Measurements from ENCODE around the gene FGGY. TPM values are rescaled to one million over a fixed set of nuclear protein-coding genes. Genes with fewer than 3 reads are reported as not detected.

The FGGY gene
- total and polyA plus RNA-seq, 2 donors (not counting 3 experiments of a cell fraction or from before 2014, with no cell fraction given): 5.6 to 6.4 TPM

DNA sequence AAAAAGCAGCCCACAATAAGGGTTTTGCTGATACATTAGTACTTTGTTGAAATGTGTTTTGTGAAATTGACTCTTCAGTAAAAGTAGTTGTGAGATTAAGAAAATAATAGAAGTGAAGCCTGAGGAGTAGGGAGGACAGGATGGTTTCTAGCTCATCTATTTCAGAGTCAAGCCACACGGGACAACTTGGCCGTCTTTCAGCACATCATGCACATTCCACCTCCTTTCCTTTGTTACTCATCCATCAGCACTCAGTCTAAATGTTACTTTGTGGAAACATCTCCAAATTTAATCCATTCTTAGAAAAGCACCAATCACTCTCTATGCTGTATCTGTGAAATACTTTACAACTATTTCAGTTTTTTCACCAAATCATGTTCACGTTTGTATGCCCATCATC is 223.3 kb downstream of the FGGY start:
- H3K27ac ChIP-seq (ENCODE audit: insufficient read depth, low read depth, low read length): no peak overlapping the region
- H3K4me2 ChIP-seq (ENCODE audit: insufficient read depth, low read length): no peak overlapping the region
- ChIA-PET POLR2A (no interaction called here), CTCF (interaction anchor here (1.2 to 2.8 kb wide), 3 partner anchors 11 to 224 kb away, joined by 3 to 7 read pairs (median 3); no protein-coding TSS in a partner anchor)
- TF ChIP-seq FOS (IDR thresholded peaks at IDR 0.05; ENCODE audit: borderline replicate concordance, insufficient read depth, low read length) (no peak), POLR2AphosphoS5 (IDR thresholded peaks at IDR 0.05; ENCODE audit: insufficient read depth, low read depth, low read length) (no peak), JUN (IDR thresholded peaks at IDR 0.05; ENCODE audit: borderline replicate concordance, insufficient read depth, insufficient read length, low read depth) (no peak), EZH2 (IDR thresholded peaks at IDR 0.05; ENCODE audit: borderline replicate concordance, low read depth, low read length, severe bottlenecking) (no peak), POLR2A (IDR thresholded peaks at IDR 0.05; ENCODE audit: low read depth, low read length) (no peak), MYC (IDR thresholded peaks at IDR 0.05; ENCODE audit: low read depth, low read length) (no peak), GATA2 (IDR thresholded peaks at IDR 0.05; ENCODE audit: insufficient read depth, insufficient read length, low read depth, low read length) (no peak)
- TF ChIP-seq, protein P1, sequence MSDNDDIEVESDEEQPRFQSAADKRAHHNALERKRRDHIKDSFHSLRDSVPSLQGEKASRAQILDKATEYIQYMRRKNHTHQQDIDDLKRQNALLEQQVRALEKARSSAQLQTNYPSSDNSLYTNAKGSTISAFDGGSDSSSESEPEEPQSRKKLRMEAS (IDR thresholded peaks at IDR 0.05; ENCODE audit: insufficient read depth, insufficient read length): no peak
- TF ChIP-seq, protein P2, sequence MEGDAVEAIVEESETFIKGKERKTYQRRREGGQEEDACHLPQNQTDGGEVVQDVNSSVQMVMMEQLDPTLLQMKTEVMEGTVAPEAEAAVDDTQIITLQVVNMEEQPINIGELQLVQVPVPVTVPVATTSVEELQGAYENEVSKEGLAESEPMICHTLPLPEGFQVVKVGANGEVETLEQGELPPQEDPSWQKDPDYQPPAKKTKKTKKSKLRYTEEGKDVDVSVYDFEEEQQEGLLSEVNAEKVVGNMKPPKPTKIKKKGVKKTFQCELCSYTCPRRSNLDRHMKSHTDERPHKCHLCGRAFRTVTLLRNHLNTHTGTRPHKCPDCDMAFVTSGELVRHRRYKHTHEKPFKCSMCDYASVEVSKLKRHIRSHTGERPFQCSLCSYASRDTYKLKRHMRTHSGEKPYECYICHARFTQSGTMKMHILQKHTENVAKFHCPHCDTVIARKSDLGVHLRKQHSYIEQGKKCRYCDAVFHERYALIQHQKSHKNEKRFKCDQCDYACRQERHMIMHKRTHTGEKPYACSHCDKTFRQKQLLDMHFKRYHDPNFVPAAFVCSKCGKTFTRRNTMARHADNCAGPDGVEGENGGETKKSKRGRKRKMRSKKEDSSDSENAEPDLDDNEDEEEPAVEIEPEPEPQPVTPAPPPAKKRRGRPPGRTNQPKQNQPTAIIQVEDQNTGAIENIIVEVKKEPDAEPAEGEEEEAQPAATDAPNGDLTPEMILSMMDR (IDR thresholded peaks at IDR 0.05; ENCODE audit: extremely low read depth in 1 of 2, insufficient read depth in 1 of 2, low read depth in 1 of 2, low read length in 2 of 2): no peak
- H4K20me1 ChIP-seq (replicated peaks; ENCODE audit: control insufficient read depth, extremely low read depth, insufficient read depth, low read length): no peaks in the 10 kb centered on the region
- no peaks in the 10 kb centered on the region for H3K9me1 ChIP-seq (replicated peaks; ENCODE audit: control insufficient read depth, extremely low read depth, insufficient read depth, low read length)
- H3K36me3 ChIP-seq (ENCODE audit: control insufficient read depth in 2 of 2, extremely low read depth in 1 of 2, insufficient read depth in 2 of 2, low read length in 2 of 2): no peaks in the 10 kb centered on the region
- FAIRE-seq: no peak
- BruUV-seq (replicated peaks): no TSS peak
- intact Hi-C loops (cut with micrococcal nuclease) (no loop called here), dilution Hi-C loops (cut with MboI; ENCODE audit: extremely low pct_ligation_motif_present, low sequenced_read_pairs) (no loop called here)
- no peak overlapping the region for H3K4me3 ChIP-seq (replicated peaks in 1 of 3; ENCODE audit: insufficient read depth in 1 of 3, low read depth in 1 of 3, low read length in 3 of 3)
- H3K9ac ChIP-seq (replicated peaks; ENCODE audit: extremely low read depth, insufficient read depth, low read length): no peak overlapping the region
- no peak overlapping the region for H2AFZ ChIP-seq (ENCODE audit: low read depth, low read length)
- H3K4me1 ChIP-seq (ENCODE audit: control insufficient read depth, extremely low read depth, insufficient read depth, low read length): peaks cover 4% of the 10 kb centered on the region
- no peaks in the 10 kb centered on the region for H3K9me3 ChIP-seq (replicated peaks; ENCODE audit: control insufficient read depth, insufficient read depth, low read length)
- H3K79me2 ChIP-seq (ENCODE audit: control insufficient read depth, insufficient read depth, low read length): no peaks in the 10 kb centered on the region
- no peaks in the 10 kb centered on the region for H3K27me3 ChIP-seq (ENCODE audit: control insufficient read depth in 2 of 2, insufficient read depth in 2 of 2, low read length in 2 of 2)
- DNase-seq (ENCODE audit: low read depth, low spot score): no peak

All from endothelial cell of umbilical vein (primary cell).